ENCODE data around the gene FCMR.
"Not testable (repeated sequence)": the region's sequence is repeated elsewhere in the genome, so short reads cannot be mapped to it uniquely, and the experiment has no call there.

Gene FCMR

GRCh38 chr1:206949641-206950040, 27.9 kb upstream of the FCMR start:
- no peak for DNase-seq (ENCODE audit: low spot score)

- peak; percentile 70 for DNase-seq (ENCODE audit: low spot score)
Observed at GRCh38 chr1:206949208-206949607, 27.5 kb upstream of the FCMR start.

- DNase-seq (ENCODE audit: low spot score), result peak; percentile 46
Observed at GRCh38 chr1:206947255-206947654, 25.5 kb upstream of the FCMR start.

GRCh38 chr1:206946261-206946660, 24.5 kb upstream of the FCMR start, which contains the start of gene PIGR:
Gene PIGR, minus strand, starts transcription at chr1:206946466. Its CDS starts 5,935 bp downstream, at chr1:206940531.
- DNase-seq (ENCODE audit: low spot score), result no peak

GRCh38 chr1:206945779-206946178, 24.0 kb upstream of the FCMR start:
- DNase-seq (ENCODE audit: low spot score), result no peak

- no peak for DNase-seq (ENCODE audit: low spot score)
Observed at GRCh38 chr1:206944703-206945102, 23.0 kb upstream of the FCMR start.

GRCh38 chr1:206941766-206942418, 20.2 kb upstream of the FCMR start:
- DNase-seq (ENCODE audit: low spot score), result no peak

- DNase-seq (ENCODE audit: low spot score), result no peak
Observed at GRCh38 chr1:206940588-206940936, 18.8 kb upstream of the FCMR start.

- DNase-seq (ENCODE audit: low spot score), result no peak
Observed at GRCh38 chr1:206939841-206940587, 18.3 kb upstream of the FCMR start.

GRCh38 chr1:206939131-206939530, 17.4 kb upstream of the FCMR start:
- no peak for DNase-seq (ENCODE audit: low spot score)

GRCh38 chr1:206937425-206937824, 15.7 kb upstream of the FCMR start:
- DNase-seq (ENCODE audit: low spot score), result peak; percentile 51

- DNase-seq (ENCODE audit: low spot score), result no peak
Observed at GRCh38 chr1:206935491-206936067, 13.8 kb upstream of the FCMR start.

GRCh38 chr1:206933333-206933945, 11.7 kb upstream of the FCMR start:
- no peak for DNase-seq (ENCODE audit: low spot score)

- DNase-seq (ENCODE audit: low spot score), result no peak
Observed at GRCh38 chr1:206932177-206932576, 10.4 kb upstream of the FCMR start.

- DNase-seq (ENCODE audit: low spot score), result no peak
Observed at GRCh38 chr1:206931709-206932108, 10.0 kb upstream of the FCMR start.

- DNase-seq (ENCODE audit: low spot score), result peak; percentile 60
Observed at GRCh38 chr1:206930210-206930798, 8.6 kb upstream of the FCMR start.

- DNase-seq (ENCODE audit: low spot score), result no peak
Observed at GRCh38 chr1:206929524-206929923, 7.8 kb upstream of the FCMR start.

GRCh38 chr1:206926286-206926685, 4.5 kb upstream of the FCMR start:
- no peak for DNase-seq (ENCODE audit: low spot score)

- no peak for DNase-seq (ENCODE audit: low spot score)
Observed at GRCh38 chr1:206925106-206925736, 3.5 kb upstream of the FCMR start.

- DNase-seq (ENCODE audit: low spot score), result no peak
Observed at GRCh38 chr1:206924592-206925105, 2.9 kb upstream of the FCMR start.

- DNase-seq (ENCODE audit: low spot score), result not testable (repeated sequence)
Observed at GRCh38 chr1:206923961-206924557, 2.3 kb upstream of the FCMR start.

Measured in pons (tissue), 1 donor.